IMR-90 (cell line): ENCODE results near the gene NEU1. TPM values are rescaled to one million over a fixed set of nuclear protein-coding genes. Genes with fewer than 3 reads are reported as not detected.
A peak's percentile ranks its signal among the peaks of the same experiment; 100 is the strongest.

ENCODE experiments used
- ATAC-seq: fragments of 200-7000 bp; cut with Tn5 transposase; 2 replicates; pipeline ENCODE4 v1.9.1; 2020; ENCODE audit warnings: low read depth, mild to moderate bottlenecking, moderate library complexity
- BruUV-seq: library from RNA; stranded (reverse); fragments of 400-500 nt; replicated peaks from 2 replicates; lab custom pipeline; 2021; lab: Mats Ljungman, UMichigan
- CTCF ChIA-PET: fragments of 300-600 bp; formaldehyde crosslinking; extraction: SDS; loops from one replicate; lab custom pipeline; 2021; ENCODE audit warnings: antibody characterized with exemption; lab: Yijun Ruan, JAX
- POLR2A ChIA-PET: fragments of 300-600 bp; sonication (Branson Sonifier 250); formaldehyde crosslinking; loops from one replicate; lab custom pipeline; 2022; ENCODE audit warnings: antibody characterized with exemption; ENCODE audit not compliant: unreplicated experiment; lab: Charles Lee
- DNase-seq: peaks from one replicate; pipeline ENCODE4 v3.0.0; 2013
- H2AFZ ChIP-seq: replicated peaks from 2 replicates; pipeline ENCODE3; 2013; ENCODE audit warnings: low read length, mild to moderate bottlenecking; ENCODE audit not compliant: poor library complexity
- H2AK5ac ChIP-seq: 2 replicates; pipeline ENCODE4 v1.6.1; 2013; ENCODE audit warnings: low read depth, low read length, inconsistent platforms
- H2AK9ac ChIP-seq: replicated peaks from 2 replicates; pipeline ENCODE3; 2013; ENCODE audit warnings: mild to moderate bottlenecking, low read depth, low read length, moderate library complexity; ENCODE audit not compliant: poor library complexity
- H2BK120ac ChIP-seq: 2 replicates; pipeline ENCODE4 v1.6.1; 2013; ENCODE audit warnings: low read depth, low read length, inconsistent platforms
- H2BK15ac ChIP-seq: 3 replicates; pipeline ENCODE4 v1.6.1; 2013; ENCODE audit warnings: low read depth, low read length, inconsistent platforms
- H2BK20ac ChIP-seq: 2 replicates; pipeline ENCODE4 v1.6.1; 2013; ENCODE audit warnings: low read depth, mild to moderate bottlenecking, inconsistent platforms, low read length, moderate library complexity
- H2BK5ac ChIP-seq: 2 replicates; pipeline ENCODE4 v1.6.1; 2013; ENCODE audit warnings: mild to moderate bottlenecking, low read depth, low read length, inconsistent platforms; ENCODE audit not compliant: poor library complexity, severe bottlenecking
- H3K14ac ChIP-seq: replicated peaks from 2 replicates; pipeline ENCODE4 v1.6.1; 2013; ENCODE audit warnings: low read depth, low read length, inconsistent platforms
- H3K18ac ChIP-seq: 2 replicates; pipeline ENCODE4 v1.6.1; 2013; ENCODE audit warnings: low read depth, low read length, control low read depth
- H3K23ac ChIP-seq: 2 replicates; pipeline ENCODE4 v1.6.1; 2013; ENCODE audit warnings: low read depth, low read length, inconsistent platforms
- H3K27ac ChIP-seq: 2 replicates; pipeline ENCODE4 v1.5.1; 2013; ENCODE audit warnings: mild to moderate bottlenecking, control low read depth, low read length; ENCODE audit not compliant: insufficient read depth
- H3K27me3 ChIP-seq: 2 replicates; pipeline ENCODE4 v1.6.1; 2013; ENCODE audit warnings: low read length; ENCODE audit not compliant: control insufficient read depth, insufficient read depth
- H3K36me3 ChIP-seq: 2 replicates; pipeline ENCODE4 v1.6.1; 2013; ENCODE audit warnings: low read length, mixed read lengths; ENCODE audit not compliant: control insufficient read depth, insufficient read depth
- H3K4ac ChIP-seq: 2 replicates; pipeline ENCODE4 v1.6.1; 2013; ENCODE audit warnings: low read depth, low read length, inconsistent platforms
- H3K4me1 ChIP-seq: 2 replicates; pipeline ENCODE4 v1.6.1; 2013; ENCODE audit warnings: low read length, mixed read lengths; ENCODE audit not compliant: control insufficient read depth, insufficient read depth
- H3K4me2 ChIP-seq: 2 replicates; pipeline ENCODE4 v1.6.1; 2013; ENCODE audit warnings: low read depth, mild to moderate bottlenecking, control low read depth, low read length, moderate library complexity
- H3K4me3 ChIP-seq: 2 replicates; pipeline ENCODE4 v1.5.1; 2013; ENCODE audit warnings: low read depth, mild to moderate bottlenecking, control low read depth, low read length, moderate library complexity; ENCODE audit not compliant: insufficient read depth
- H3K56ac ChIP-seq: 2 replicates; pipeline ENCODE4 v1.6.1; 2013; ENCODE audit warnings: low read length, inconsistent platforms; ENCODE audit not compliant: insufficient read depth; ENCODE audit errors: extremely low read depth
- H3K79me1 ChIP-seq, 2 experiments: 2 replicates each; pipeline ENCODE4 v1.6.1; 2013; ENCODE audit warnings: low read length in 2 of 2, inconsistent platforms in 1 of 2, low read depth in 1 of 2
- H3K9ac ChIP-seq: 2 replicates; pipeline ENCODE4 v1.6.1; 2013; ENCODE audit warnings: low read depth, low read length, control low read depth
- H3K9me1 ChIP-seq: 2 replicates; pipeline ENCODE4 v1.6.1; 2013; ENCODE audit warnings: low read length, inconsistent platforms; ENCODE audit not compliant: insufficient read depth
- H3K9me3 ChIP-seq: 2 replicates; pipeline ENCODE4 v1.6.1; 2013; ENCODE audit warnings: low read length; ENCODE audit not compliant: control insufficient read depth, insufficient read depth
- H4K20me1 ChIP-seq: 2 replicates; pipeline ENCODE4 v1.6.1; 2013; ENCODE audit warnings: low read length, inconsistent platforms; ENCODE audit not compliant: insufficient read depth
- H4K5ac ChIP-seq: 2 replicates; pipeline ENCODE4 v1.6.1; 2013; ENCODE audit warnings: mild to moderate bottlenecking, low read depth, low read length, control low read depth
- H4K8ac ChIP-seq, 2 experiments: 2 replicates each; pipeline ENCODE4 v1.6.1; 2013; ENCODE audit warnings: low read depth in 2 of 2, low read length in 2 of 2, control low read depth in 1 of 2, inconsistent platforms in 1 of 2
- H4K91ac ChIP-seq: 2 replicates; pipeline ENCODE4 v1.6.1; 2013; ENCODE audit warnings: low read depth, low read length, inconsistent platforms; ENCODE audit not compliant: insufficient read depth
- BHLHE40 ChIP-seq: fragments of 150-350 bp; IDR thresholded peaks from 2 replicates; pipeline ENCODE4 v1.6.1; 2016; ENCODE audit warnings: mild to moderate bottlenecking, low read depth, low read length
- CEBPB ChIP-seq: IDR thresholded peaks from 2 replicates; pipeline ENCODE4 v1.6.1; 2012; ENCODE audit warnings: low read depth, low read length, improper control_type of control experiment
- FOS ChIP-seq: fragments of 150-350 bp; IDR thresholded peaks from 2 replicates; pipeline ENCODE4 v1.6.1; 2016; ENCODE audit warnings: low read depth, low read length
- whole genome bisulfite sequencing, 2 experiments: methylation state at CpG; one replicate each; pipeline versions ENCODE4 v1.1.5 to v1.1.7; 2013; ENCODE audit warnings: missing lambda C conversion rate in 2 of 2; ENCODE audit not compliant: insufficient read length in 1 of 2; ENCODE audit errors: extremely low coverage in 2 of 2; 5-methylcytosine and 5-hydroxymethylcytosine counted together
- dilution Hi-C: fragments of 300-500 bp; cut with HindIII; formaldehyde crosslinking; loops from one replicate; pipeline ENCODE4 v1.14.3; 2018; ENCODE audit warnings: low sequenced_read_pairs; ENCODE audit not compliant: unreplicated experiment
- in situ Hi-C: fragments of 300-500 bp; cut with MboI; formaldehyde crosslinking; loops from 3 replicates; pipeline ENCODE4 v1.14.3; 2019; ENCODE audit warnings: low sequenced_read_pairs, inconsistent platforms, mixed read lengths
- intact Hi-C: fragments of 100-400 bp; cut with micrococcal nuclease; formaldehyde crosslinking; loops from 2 replicates; pipeline ENCODE4 v1.10.0; 2022
- polyA plus RNA-seq, 3 experiments: library from polyadenylated mRNA; depleted of rRNA; stranded (reverse); fragments of >200 nt; gene quantifications; 2 replicates each; pipeline ENCODE4 v1.2.3, GENCODE V29; 2012; ENCODE audit warnings: low replicate concordance in 1 of 3
- total RNA-seq: library from RNA; depleted of rRNA; stranded (reverse); fragments of >200 nt; gene quantifications from 2 replicates; pipeline ENCODE4 v1.2.3, GENCODE V29; 2012
- TF ChIP-seq, protein P1 (sequence below): fragments of 150-350 bp; IDR thresholded peaks from 2 replicates; pipeline ENCODE4 v1.6.1; 2016; ENCODE audit warnings: low read depth, mild to moderate bottlenecking, low read length, moderate library complexity, borderline replicate concordance
- TF ChIP-seq, protein P2 (sequence below): fragments of 150-350 bp; IDR thresholded peaks from 2 replicates; pipeline ENCODE4 v1.6.1; 2017; ENCODE audit warnings: mild to moderate bottlenecking, antibody characterized with exemption, low read length, low read depth

The NEU1 gene
- total and polyA plus RNA-seq, 2 of the 4 experiments (the other 2 are of a cell fraction): 28.5 to 36.2 TPM

GRCh38 chr6:31882344-31882743 is 19.7 kb upstream of the NEU1 start:
- intact Hi-C loops: no loop called here
- H2BK15ac ChIP-seq: no peak overlapping the region
- peak; percentile 82 for ATAC-seq
- DNase-seq: peak; percentile 59
- H2BK120ac ChIP-seq: no peak overlapping the region
- no peak overlapping the region for H3K27ac ChIP-seq
- peak overlapping the region; percentile 5 for H2AFZ ChIP-seq
- no peak overlapping the region for H2AK5ac ChIP-seq
- peaks cover 66% of the 10 kb centered on the region for H3K36me3 ChIP-seq
- dilution Hi-C loops: no loop called here
- POLR2A ChIA-PET: no interaction called here
- no peak overlapping the region for H2BK5ac ChIP-seq
- H4K5ac ChIP-seq: no peak overlapping the region
- no peak overlapping the region for H3K4me3 ChIP-seq
- H3K14ac ChIP-seq: no peak overlapping the region
- peak overlapping the region; percentile 9 for H2AK9ac ChIP-seq
- no peak overlapping the region for H4K91ac ChIP-seq
- H3K56ac ChIP-seq: no peak overlapping the region
- no peak overlapping the region for H3K18ac ChIP-seq
- 0 out of 2 replicates have a peak, but pooled peaks cover 2% of the 10 kb centered on the region for H3K9me1 ChIP-seq
- no peak overlapping the region for H3K4ac ChIP-seq
- no peaks in the 10 kb centered on the region for H3K79me1 ChIP-seq
- TF ChIP-seq, protein P1, sequence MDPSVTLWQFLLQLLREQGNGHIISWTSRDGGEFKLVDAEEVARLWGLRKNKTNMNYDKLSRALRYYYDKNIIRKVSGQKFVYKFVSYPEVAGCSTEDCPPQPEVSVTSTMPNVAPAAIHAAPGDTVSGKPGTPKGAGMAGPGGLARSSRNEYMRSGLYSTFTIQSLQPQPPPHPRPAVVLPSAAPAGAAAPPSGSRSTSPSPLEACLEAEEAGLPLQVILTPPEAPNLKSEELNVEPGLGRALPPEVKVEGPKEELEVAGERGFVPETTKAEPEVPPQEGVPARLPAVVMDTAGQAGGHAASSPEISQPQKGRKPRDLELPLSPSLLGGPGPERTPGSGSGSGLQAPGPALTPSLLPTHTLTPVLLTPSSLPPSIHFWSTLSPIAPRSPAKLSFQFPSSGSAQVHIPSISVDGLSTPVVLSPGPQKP: no peak
- TF ChIP-seq BHLHE40 (no peak), FOS (no peak), CEBPB (no peak)
- TF ChIP-seq, protein P2, sequence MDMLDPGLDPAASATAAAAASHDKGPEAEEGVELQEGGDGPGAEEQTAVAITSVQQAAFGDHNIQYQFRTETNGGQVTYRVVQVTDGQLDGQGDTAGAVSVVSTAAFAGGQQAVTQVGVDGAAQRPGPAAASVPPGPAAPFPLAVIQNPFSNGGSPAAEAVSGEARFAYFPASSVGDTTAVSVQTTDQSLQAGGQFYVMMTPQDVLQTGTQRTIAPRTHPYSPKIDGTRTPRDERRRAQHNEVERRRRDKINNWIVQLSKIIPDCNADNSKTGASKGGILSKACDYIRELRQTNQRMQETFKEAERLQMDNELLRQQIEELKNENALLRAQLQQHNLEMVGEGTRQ: peak; percentile 26; the same call in 1 of the 2 replicates
- H3K27me3 ChIP-seq: no peaks in the 10 kb centered on the region
- CTCF ChIA-PET: no interaction called here
- no peaks in the 10 kb centered on the region for H3K9me3 ChIP-seq
- H2BK20ac ChIP-seq: no peak overlapping the region
- H3K4me2 ChIP-seq: no peak overlapping the region
- no peak overlapping the region for H4K8ac ChIP-seq
- in situ Hi-C loops: no loop called here
- no peak overlapping the region for H3K9ac ChIP-seq
- BruUV-seq: no TSS peak
- no peaks in the 10 kb centered on the region for H3K4me1 ChIP-seq
- no peak overlapping the region for H3K23ac ChIP-seq
- WGBS, 2 experiments: no CpG with 5 or more reads among the region's 6 CpGs
- H4K20me1 ChIP-seq: 0 out of 2 replicates have a peak, but pooled peaks cover 2% of the 10 kb centered on the region
